ENCODE results near the gene AFAP1.

- no peak for TF ChIP-seq CTCF (IDR thresholded peaks at IDR 0.05)
- TF ChIP-seq POLR2A (IDR thresholded peaks at IDR 0.05), result no peak
- TF ChIP-seq POLR2AphosphoS5 (IDR thresholded peaks at IDR 0.05), result no peak
These were observed 111.5 kb downstream of the AFAP1 start for GRCh38 chr4:7828011-7828720.
